ENCODE results near the gene CAPN15.
"Not testable (repeated sequence)": the region's sequence is repeated elsewhere in the genome, so short reads cannot be mapped to it uniquely, and the experiment has no call there.

The CAPN15 gene

DNA sequence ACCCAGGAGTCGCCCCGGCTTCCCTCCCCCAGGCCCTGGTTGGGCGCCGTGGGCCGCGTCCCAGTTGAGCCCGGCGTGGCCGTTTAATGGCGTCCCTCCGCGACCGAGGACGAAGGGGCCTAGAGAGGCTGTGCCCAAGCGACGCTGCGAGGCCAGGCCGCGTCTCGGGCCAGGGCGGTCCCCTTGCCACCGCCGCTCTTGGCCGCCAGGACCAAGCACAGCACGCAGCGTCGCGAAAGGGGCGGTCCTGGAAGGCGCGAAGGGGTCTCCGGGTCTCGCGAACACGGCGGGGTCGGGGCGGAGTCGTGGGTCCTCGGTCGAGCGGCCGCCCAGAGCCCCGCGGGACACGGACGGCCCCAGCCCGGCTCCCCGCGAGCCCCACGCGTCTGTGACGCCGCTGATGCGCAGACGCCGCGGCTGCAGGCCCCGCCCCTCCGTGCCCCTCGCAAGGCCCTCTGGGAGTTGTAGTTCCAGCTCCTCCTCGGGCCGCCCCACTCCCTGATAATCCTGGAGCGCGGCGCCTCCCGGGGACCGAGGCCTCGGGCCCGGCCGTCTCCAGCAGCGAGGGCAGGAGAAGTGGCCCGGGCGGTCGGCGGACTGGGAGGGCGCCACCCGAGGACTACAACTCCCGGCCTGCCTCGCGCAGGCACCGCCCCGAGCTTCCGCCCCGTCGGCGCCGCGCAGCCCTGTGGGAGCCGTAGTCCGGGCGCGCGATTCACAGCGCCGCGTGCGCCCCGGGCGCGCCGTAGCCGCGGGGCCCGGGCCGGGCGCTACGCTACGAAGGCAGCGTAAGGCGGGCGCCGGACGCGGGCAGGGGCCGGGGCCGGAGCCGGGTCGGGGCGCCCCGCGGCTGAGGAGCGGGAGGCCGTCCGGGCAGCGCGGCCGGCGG lies at the start of gene CAPN15:
CAPN15 (plus strand) TSS at position 698 of the 889 bp plus-strand sequence. CDS start 19,127 bp downstream, outside the sequence.
- peak; percentile 90 for DNase-seq

DNA sequence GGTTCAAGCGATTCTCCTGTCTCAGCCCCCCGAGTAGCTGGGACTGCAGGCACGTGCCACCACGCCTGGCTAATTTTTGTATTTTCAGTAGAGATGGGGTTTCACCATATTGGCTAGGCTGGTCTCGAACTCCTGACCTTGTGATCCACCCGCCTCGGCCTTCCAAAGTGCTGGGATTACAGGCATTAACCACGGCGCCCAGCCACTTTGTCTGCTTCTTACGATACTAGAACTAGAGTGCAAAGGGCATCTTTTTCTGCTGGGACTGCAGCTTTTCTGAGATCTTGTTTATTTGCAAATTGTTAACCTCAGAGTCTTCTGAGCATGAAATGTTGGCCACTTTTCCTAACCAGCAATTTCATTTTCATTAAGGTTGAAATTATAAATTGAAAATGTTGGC lies 49.2 kb upstream of the CAPN15 start:
- not testable (repeated sequence) for DNase-seq

DNA sequence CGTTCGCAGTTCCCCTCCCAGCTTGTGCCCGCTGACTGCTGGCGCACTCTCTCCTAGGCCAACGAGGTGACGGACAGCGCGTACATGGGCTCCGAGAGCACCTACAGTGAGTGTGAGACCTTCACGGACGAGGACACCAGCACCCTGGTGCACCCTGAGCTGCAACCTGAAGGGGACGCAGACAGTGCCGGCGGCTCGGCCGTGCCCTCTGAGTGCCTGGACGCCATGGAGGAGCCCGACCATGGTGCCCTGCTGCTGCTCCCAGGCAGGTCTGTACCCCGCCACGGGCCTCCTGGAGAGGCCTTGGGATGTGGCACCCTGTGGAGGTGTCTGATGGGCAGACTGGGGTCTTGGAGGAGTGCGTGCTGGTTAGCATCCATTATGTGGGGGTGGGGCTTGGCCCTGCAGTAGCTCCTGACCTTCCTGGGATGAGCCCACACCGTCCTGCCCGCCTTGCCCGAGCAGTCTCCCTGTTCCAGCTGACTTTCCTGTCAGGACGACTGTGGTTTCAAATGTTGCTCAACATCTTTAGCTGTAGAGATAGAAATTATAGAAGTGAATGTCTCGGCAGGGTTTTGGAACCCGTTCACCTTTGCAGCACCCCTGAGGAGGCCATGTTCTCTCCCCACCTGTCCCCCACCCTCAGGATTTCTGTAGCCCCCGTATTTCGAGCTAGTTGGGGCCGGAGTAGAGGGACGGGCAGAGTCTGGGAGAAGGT lies 44.9 kb upstream of the CAPN15 start:
- no peak for DNase-seq

DNA sequence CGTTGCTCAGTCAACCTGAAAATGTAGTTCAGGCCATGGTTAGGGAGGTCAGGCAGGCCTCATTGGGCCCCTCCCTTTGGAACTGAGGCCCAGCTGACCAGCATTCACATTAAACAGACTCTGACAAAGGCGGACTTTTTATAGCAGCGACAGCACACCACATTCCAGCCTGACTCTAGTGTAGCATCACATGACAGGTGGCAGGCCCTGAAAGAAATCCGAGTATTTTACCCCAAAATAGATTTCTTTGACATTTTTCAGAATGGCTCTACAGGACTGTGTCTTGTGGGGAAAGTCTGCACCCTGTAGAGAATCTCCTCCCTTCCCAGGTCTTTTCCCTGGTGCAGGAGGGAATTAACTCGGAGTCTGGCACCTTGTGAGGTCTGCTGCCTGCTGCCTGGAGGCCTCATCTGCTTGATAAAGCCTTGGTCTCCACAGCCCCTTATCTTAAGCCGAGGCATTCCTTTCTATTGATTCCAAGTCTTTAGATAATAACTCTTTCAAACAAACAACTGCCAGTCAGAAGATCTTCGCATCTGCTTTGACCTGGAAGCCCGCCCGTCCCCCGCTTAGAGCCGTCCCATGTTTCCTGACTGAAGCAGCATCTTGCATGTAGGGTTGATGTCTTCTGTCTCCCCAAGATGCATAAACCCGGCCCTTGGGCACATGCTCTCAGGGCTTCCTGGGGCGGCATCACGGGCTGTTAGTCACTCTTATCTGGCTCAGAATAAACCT lies 44.0 kb upstream of the CAPN15 start:
- no peak for DNase-seq

DNA sequence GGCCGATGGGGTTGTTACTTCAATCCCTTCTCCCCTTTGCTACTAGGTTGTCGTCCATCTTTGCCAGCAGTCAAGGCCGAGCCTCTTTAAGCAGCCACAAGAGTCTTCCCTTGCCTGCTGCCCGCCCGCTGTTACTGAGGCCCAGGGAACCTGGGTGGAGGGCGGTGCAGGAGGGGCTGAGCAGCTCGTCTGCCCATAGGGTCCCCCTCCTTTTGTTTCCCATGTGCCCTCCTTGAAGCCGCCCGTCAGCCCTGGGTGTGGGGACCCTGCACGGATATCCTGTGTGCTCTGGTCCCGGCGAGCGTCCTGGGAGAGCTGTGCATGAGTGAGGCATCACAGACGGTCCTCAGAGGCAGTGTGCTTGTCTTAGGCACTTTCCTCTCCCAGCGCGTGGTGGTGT lies 37.9 kb upstream of the CAPN15 start:
- no peak for DNase-seq

DNA sequence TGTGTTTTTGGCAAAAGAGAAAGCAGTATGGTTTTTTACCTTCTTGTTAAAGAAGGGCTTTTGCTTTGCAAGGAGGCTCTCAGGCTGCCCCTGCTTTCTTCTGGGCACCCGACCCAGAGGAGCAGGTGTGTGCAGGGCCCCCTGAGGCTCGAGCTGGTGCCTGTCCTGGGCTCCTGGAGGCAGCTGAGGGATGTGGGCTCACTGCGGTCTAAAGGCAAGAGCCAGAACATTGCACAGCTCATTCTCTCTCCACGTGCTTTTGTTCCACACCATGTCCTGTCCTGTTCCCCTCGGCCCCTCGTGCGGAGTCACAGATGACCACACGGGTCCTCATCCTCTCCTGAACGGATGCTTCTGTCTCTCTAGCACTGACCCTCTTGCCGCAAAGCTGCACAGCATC lies 36.7 kb upstream of the CAPN15 start:
- no peak for DNase-seq

DNA sequence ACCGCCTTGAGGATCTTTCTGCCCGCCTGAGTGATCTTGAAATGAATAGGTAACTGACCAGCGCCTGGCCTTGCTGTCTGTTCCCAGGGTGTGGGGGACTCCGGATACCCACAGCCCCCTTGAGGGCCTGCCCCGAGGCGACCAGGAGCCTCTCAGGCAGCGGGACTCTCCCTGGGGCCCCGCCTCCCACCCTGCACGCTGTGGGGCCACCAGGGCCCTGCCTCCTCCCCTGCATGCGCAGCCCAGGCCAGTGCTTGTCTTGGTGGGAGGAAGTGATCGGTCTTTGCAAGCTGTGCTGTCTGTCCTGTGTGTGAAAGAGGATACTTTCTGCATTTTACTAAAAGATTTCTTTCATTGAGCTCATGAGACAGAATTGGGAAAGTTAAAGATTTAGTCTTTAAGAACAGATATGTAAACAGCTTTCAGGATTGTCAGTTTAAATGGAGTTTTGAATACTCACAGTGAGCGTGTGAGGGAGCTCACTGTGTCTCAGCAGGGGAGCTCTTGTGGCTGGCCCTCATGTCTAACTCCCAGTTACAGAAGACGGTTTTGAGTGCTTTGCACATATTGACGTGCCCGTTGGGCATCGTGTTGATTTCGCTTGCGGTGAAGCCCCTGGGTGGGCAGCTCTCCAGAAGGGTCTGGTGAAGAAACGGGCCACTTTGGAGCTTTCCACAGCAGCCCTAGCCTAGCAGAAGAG lies 36.1 kb upstream of the CAPN15 start:
- no peak for DNase-seq

DNA sequence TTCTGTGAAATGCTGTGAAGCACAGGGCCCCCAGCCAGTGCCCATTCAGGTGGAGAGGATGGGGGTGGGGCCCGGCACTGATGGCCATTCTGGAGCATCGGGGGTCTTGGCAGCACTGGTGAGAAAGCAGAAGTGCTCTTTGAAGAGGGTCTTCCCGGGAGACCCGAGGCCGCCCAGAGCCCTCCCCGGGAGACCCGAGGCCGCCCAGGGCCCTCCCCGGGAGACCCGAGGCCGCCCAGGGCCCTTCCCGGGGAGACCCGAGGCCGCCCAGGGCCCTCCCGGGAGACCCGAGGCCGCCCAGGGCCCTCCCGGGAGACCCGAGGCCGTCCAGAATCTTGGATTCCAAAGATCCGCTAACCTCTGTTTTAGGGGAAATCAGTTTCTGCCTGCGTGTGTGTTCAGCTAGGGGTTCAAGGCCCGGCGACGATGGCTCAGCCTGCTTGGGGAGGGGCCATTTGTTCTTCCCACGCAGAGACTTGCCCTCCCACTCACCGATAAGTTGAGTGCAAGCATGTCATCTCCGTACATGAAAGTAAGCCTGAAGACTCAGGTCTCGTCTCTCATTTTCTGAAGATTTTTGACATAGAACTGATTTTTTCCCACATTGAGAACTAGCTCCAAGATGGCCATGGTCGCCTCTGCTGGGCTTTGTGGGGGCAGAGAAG lies 35.2 kb upstream of the CAPN15 start:
- no peak for DNase-seq

DNA sequence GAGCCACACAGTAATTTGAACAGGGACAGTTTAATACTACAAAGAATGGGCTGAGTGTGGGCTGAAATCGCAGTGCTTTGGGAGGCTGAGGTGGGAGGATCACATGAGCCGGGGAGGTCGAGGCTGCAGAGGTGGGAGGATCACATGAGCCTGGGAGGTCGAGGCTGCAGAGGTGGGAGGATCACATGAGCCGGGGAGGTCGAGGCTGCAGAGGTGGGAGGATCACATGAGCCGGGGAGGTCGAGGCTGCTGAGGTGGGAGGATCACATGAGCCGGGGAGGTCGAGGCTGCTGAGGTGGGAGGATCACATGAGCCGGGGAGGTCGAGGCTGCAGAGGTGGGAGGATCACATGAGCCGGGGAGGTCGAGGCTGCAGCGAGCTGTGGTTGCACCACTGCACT lies 32.8 kb upstream of the CAPN15 start:
- not testable (repeated sequence) for DNase-seq

DNA sequence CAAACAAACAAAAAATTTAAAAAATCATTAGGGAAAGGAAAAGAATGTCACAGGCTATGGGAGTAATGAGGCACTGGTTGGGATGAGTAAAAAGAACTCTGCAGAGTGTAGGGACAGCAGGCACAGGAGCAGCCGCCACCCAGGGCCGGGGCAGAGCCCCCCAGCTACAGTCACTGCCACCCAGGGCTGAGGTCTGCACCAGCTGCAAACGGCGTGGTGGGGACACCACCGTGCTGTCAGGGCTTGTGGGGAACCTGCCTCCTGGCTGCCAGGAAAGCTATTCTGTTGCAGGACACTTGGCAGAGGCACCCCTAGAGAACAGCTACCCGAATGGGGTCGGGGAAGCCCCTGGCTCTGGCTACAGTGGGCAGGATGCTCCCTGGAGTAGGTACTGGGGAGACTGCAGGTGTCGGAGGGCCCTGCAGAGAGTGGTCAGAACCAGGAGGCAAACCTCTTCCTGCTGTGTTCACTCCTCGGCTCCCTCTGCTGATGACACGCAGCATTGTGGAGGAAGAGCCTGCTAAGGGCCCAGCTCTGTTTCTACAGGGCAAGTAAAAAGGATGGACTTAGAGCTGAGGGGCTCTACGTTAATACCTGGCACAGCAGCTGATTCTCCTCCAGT lies 32.3 kb upstream of the CAPN15 start:
- peak; percentile 4 for DNase-seq

DNA sequence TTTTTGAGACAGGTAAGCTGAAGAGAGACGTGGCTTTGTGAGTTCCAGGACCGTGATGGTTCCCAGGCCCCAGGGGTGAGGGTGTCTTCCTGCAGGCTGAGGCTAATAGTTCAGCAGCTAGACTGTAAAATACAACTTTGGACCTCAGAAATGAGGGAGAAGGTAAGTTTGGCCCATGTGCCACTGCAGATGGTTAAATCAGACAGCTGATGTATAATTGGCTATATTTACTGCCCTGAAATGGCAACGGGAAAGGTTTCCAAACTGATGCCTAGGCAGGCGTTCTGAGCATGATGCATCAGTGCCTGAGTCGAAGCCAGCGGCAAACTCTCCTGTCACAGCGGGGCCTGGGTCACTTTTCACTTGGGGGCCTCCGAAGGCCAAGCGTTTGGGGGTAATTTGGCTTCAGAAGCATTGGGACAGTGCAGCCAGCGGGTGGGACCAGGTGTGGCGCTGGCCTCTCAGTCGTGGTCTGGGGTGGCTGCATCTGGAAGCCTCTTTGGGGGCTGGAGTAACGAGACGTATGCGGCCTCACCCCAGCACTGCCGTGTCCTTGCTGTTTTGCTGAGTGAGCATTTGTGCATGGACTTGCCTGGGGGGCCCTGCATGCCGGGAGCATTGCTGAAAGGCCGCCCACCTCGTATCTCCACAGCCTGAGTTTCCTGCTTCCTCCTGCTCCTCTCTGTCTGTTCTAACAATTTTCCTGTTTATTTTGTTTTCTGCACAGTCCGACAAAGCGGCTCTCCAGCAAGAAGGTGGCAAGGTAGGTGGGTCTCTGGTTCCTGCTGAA lies 31.2 kb upstream of the CAPN15 start:
- no peak for DNase-seq

DNA sequence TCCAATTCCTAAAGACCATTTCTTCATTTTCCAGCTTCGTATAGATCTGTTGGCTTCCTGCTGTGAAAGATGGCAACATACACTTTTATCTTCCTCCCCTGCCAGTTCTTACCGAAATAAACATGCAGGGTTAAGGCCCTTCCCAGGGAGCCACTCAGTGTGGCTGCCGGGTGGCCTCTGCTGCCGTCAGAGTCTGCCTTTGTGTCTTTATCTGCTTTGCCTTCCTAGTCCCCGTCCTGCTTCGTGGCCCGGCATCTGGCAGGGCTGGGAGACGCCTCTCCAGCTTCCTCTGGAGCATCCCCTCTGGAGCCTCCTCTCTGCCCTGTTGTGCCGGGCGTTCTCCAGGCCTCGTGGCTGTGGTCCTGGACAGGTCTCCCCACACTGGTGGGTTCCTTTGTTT lies 30.3 kb upstream of the CAPN15 start:
- DNase-seq: no peak

DNA sequence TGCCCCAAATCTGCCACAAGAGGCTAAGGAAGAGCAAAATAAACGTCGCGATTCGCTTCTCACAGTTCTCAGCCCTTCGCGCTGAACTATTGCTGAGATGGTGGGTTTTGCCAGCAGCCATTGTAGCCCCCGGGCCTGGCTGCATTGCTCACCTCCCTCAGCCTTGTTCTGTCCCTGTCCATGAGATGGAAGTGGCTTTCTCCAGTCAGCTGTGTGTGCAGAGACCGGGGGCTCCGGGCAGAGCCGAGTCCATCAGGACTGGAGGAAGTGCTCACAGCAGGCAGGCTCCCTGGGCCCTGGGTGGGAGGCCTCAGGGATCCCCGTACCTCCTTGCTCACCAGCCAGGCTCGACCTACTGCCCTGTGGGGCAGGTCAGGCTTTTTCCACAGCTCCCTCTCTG lies 27.6 kb upstream of the CAPN15 start:
- DNase-seq: no peak

DNA sequence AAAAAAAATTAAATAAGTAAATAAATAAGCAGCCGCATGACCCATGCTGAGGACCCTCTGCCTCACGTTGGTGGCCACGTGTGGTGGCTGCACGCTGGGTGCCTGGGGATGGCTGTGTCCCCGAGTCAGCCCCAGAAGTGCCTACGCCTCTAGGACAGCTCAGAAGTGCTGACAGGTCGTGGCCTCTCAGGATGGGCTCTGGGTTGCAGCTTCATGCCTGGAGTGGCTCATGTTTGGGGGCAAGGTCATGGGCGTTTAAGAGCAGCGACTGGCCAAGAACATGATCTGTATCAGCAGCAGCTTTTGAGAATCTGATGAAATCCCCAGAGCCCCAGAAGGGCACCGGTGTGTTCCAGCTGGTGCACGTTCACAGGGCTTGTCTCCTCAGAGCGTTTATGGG lies 26.8 kb upstream of the CAPN15 start:
- DNase-seq: peak; percentile 19

DNA sequence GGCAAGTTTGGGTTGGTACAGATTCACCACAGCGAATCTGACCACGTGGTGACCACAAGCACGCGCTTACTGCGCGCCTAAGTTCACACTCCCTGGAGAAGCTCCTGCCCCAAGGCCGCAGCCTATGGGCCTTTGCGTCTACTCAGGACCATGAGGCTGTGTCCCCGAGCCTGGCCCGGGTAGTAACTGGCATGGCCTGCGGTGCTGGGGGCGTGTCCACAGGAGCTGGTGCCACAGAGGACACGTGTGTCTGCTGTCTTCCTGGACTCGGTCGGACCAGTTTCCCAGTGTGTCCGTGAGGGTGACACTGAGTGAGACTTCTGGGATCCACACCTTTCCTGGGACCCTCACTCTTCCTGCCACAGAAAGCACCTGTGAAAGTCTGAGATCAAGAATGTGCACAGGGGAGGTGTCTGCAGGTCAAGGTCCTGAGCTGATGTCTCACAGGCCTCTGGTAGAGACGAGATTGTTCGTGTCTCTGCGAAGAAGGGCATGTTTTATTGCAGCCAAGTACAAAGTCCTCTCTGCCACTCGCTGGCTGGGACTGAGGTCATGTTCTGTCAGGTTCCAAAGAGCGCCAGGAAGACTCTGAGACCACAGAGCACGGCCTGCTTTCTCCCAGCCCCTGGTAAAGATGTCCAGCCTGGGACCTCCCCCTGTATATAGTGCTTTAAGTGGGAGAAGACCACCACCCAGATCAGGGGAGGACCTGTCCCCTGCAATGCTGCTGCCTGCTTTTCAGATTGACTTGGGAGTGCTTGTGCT lies 25.2 kb upstream of the CAPN15 start:
- no peak for DNase-seq

DNA sequence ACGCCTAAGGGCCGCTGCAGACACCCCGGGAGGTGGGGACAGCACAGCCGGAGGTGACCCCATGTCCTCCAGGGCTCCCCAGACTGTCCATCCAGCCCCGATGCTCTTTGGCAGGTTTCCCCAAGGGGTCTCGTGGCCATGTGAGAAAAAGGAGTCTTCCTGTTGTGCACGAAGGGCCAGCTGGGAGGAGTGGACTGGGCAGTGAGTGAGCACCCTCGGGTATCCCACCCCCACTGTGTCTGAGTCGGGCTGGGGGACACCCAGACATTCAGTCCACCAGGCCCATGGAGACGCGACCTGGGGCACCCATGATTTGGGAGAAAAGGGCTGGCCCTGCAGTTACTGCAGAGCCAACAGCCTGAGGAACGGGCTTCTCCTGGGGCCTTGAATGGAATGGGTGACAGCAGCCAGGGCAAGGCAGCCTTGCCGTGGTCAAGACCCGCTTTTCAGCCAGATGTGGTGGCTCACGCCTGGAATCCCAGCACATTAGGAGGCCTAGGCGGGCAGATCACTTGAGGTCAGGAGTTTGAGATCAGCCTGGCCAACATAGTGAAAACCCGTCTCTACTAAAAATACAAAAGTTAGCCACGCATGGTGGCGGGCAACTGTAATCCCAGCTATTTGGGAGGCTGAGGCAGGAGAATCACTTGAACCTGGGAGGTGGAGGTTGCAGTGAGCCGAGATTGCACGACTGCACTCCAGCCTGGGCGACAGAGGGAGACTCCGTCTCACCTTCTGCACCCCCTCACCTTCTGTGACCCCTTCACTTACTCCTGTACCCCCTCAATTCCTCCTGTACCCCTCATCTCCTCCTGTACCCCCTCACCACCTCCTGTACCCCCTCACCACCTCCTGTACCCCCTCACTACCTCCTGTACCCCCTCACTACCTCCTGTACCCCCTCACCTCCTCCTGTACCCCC lies 24.1 kb upstream of the CAPN15 start:
- DNase-seq: no peak

DNA sequence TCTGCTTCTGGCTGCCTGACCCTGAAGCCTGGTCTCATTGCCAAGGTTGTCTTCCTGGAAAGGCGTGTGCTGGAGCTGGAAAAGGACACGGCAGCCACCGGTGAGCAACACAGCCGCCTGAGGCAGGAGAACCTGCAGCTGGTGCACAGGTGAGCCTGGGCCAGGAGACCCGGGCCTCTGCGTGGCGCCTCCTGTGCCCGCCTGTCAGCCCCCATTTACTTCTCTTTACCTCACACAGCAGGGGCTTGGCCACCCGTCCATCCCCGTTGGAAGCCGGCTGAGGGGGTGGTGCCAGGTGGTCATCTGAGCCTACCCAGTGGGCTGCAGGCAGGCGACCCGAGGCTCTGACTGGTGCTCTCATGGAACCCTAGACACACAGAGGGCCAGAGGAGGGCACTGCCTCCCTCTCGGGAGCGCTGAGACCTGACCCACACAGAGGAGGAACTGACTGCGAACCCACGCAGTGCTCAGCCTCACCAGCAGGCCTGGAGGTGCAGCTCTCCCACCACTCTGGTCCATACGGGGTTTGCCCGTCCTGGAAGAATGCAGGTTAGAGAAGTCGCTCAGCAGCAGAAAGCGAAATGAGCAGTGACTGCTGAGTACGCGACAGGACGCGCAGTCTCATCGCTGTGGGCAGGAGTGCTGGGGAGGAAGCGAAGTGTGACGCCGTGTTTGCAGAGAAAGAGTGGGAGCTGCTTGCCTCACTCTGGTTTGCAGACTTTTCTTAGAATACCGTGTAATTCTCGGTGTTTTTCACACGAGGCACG lies 21.9 kb upstream of the CAPN15 start:
- DNase-seq: no peak

DNA sequence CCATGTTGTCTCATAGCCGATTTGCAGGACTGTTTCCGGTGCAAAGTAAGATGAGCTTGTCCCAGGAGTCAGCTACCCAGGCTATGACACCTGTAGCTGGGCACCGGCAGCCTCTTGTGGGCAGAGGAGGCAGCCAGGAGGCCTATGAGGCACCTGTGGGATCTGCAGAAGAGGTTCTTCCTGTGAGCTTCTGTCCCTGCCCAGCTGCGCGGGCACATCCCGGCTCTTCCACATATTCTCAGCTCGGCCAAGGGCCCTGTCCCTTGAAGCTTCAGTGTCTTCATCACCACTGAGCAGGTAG lies 21.3 kb upstream of the CAPN15 start:
- no peak for DNase-seq
